Panc1 (cell line): ENCODE data around the gene DNAJC4. TPM values are rescaled to one million over a fixed set of nuclear protein-coding genes. Genes with fewer than 3 reads are reported as not detected.
A peak's percentile ranks its signal among the peaks of the same experiment; 100 is the strongest.

Experiments
- ATAC-seq: fragments of 200-7000 bp; cut with Tn5 transposase; 2 replicates; pipeline ENCODE4 v1.9.1; 2020; ENCODE audit warnings: mild to moderate bottlenecking, moderate library complexity
- BruUV-seq: library from RNA; stranded (reverse); fragments of 400-500 nt; replicated peaks from 2 replicates; lab custom pipeline; 2021; lab: Mats Ljungman, UMichigan
- CTCF ChIA-PET: fragments of 300-600 bp; sonication (Branson Sonifier 250); formaldehyde crosslinking; loops from one replicate; lab custom pipeline; 2022; ENCODE audit warnings: antibody characterized with exemption; lab: Charles Lee
- POLR2A ChIA-PET: fragments of 300-600 bp; sonication (Branson Sonifier 250); formaldehyde crosslinking; loops from one replicate; lab custom pipeline; 2022; ENCODE audit warnings: antibody characterized with exemption; lab: Charles Lee
- DNase-seq: peaks from one replicate; pipeline ENCODE4 v3.0.0-alpha.2; 2010; ENCODE audit warnings: low read depth, low spot score
- H3K27ac ChIP-seq: 2 replicates; pipeline ENCODE4 v1.5.1; 2011; ENCODE audit warnings: mild to moderate bottlenecking, low read length, inconsistent platforms
- H3K27me3 ChIP-seq: fragments of 200-500 bp; sonication (Bioruptor generic); 2 replicates; pipeline ENCODE4 v1.6.0; 2014; ENCODE audit warnings: low read length, inconsistent platforms; ENCODE audit not compliant: control insufficient read depth, insufficient read depth
- H3K36me3 ChIP-seq: fragments of 200-500 bp; sonication (Bioruptor generic); 2 replicates; pipeline ENCODE4 v1.5.1; 2014; ENCODE audit warnings: inconsistent platforms, mild to moderate bottlenecking, low read length, moderate library complexity; ENCODE audit not compliant: control insufficient read depth, insufficient read depth
- H3K4me1 ChIP-seq: 2 replicates; pipeline ENCODE4 v1.5.1; 2011; ENCODE audit warnings: inconsistent platforms, mild to moderate bottlenecking, low read length, moderate library complexity; ENCODE audit not compliant: control insufficient read depth, insufficient read depth
- H3K4me3 ChIP-seq, 2 experiments: 2 replicates each; pipeline ENCODE4 v1.5.1; 2011 to 2012; ENCODE audit warnings: low read depth in 2 of 2, low read length in 2 of 2, mild to moderate bottlenecking in 2 of 2, inconsistent platforms in 1 of 2, moderate library complexity in 1 of 2
- H3K9me3 ChIP-seq: fragments of 200-500 bp; sonication (Bioruptor generic); 2 replicates; pipeline ENCODE4 v1.5.1; 2014; ENCODE audit warnings: low read depth, mild to moderate bottlenecking, inconsistent platforms, low read length, moderate library complexity; ENCODE audit not compliant: control insufficient read depth, insufficient read depth
- POLR2AphosphoS5 ChIP-seq: IDR thresholded peaks from 2 replicates; pipeline ENCODE4 v1.6.1; 2012; ENCODE audit warnings: mild to moderate bottlenecking, low read depth, low read length, moderate library complexity
- SIN3A ChIP-seq: IDR thresholded peaks from 2 replicates; pipeline ENCODE4 v1.6.1; 2012; ENCODE audit warnings: low read depth, mild to moderate bottlenecking, low read length, moderate library complexity, borderline replicate concordance; ENCODE audit not compliant: insufficient read depth
- TCF7L2 ChIP-seq: IDR thresholded peaks from 2 replicates; pipeline ENCODE4 v1.6.1; 2011; ENCODE audit warnings: mild to moderate bottlenecking, low read depth, low read length, inconsistent platforms
- in situ Hi-C: cut with HindIII; loops from 2 replicates; pipeline ENCODE4 v1.10.0; 2016; ENCODE audit warnings: low sequenced_read_pairs, low pct_unique_long_range_greater_than_20kb
- intact Hi-C: fragments of 100-400 bp; cut with micrococcal nuclease; formaldehyde crosslinking; loops from one replicate; pipeline ENCODE4 v1.10.0; 2022; ENCODE audit not compliant: unreplicated experiment
- total RNA-seq: library from RNA; stranded (reverse); gene quantifications from one replicate; pipeline ENCODE4 v1.2.1, GENCODE V29; 2021; ENCODE audit not compliant: unreplicated experiment
- TF ChIP-seq, protein P1 (sequence below): fragments of 450-650 bp; IDR thresholded peaks from 2 replicates; pipeline ENCODE4 v1.5.1; 2017; ENCODE audit warnings: mild to moderate bottlenecking
- TF ChIP-seq, protein P2 (sequence below), 2 experiments: IDR thresholded peaks; 2 replicates each; pipeline ENCODE4 v1.6.1; 2011 to 2012; ENCODE audit warnings: low read depth in 2 of 2, control low read depth in 1 of 2, low read length in 1 of 2, mild to moderate bottlenecking in 1 of 2, moderate library complexity in 1 of 2; ENCODE audit not compliant: insufficient read depth in 1 of 2

DNAJC4 gene
- total RNA-seq, 1 experiment from 2014 or later = 41.0 TPM

- no peaks in the 10 kb centered on the region; the same call in 1 of the 2 replicates for H3K4me1 ChIP-seq
- H3K27me3 ChIP-seq = no peaks in the 10 kb centered on the region
- CTCF ChIA-PET = no interaction called here
- POLR2A ChIA-PET = no interaction called here
- DNase-seq = no peak
- no peak overlapping the region for H3K27ac ChIP-seq
- H3K9me3 ChIP-seq = no peaks in the 10 kb centered on the region
- in situ Hi-C loops (no loop called here), intact Hi-C loops (no loop called here)
- ATAC-seq = peak; percentile 15; the same call in 1 of the 2 replicates
- H3K4me3 ChIP-seq = no peak overlapping the region
- peaks cover 2% of the 10 kb centered on the region for H3K36me3 ChIP-seq
- no TSS peak for BruUV-seq
- TF ChIP-seq, protein P1, sequence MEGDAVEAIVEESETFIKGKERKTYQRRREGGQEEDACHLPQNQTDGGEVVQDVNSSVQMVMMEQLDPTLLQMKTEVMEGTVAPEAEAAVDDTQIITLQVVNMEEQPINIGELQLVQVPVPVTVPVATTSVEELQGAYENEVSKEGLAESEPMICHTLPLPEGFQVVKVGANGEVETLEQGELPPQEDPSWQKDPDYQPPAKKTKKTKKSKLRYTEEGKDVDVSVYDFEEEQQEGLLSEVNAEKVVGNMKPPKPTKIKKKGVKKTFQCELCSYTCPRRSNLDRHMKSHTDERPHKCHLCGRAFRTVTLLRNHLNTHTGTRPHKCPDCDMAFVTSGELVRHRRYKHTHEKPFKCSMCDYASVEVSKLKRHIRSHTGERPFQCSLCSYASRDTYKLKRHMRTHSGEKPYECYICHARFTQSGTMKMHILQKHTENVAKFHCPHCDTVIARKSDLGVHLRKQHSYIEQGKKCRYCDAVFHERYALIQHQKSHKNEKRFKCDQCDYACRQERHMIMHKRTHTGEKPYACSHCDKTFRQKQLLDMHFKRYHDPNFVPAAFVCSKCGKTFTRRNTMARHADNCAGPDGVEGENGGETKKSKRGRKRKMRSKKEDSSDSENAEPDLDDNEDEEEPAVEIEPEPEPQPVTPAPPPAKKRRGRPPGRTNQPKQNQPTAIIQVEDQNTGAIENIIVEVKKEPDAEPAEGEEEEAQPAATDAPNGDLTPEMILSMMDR = no peak
- TF ChIP-seq TCF7L2 (no peak), SIN3A (no peak), POLR2AphosphoS5 (no peak)
- TF ChIP-seq, protein P2, sequence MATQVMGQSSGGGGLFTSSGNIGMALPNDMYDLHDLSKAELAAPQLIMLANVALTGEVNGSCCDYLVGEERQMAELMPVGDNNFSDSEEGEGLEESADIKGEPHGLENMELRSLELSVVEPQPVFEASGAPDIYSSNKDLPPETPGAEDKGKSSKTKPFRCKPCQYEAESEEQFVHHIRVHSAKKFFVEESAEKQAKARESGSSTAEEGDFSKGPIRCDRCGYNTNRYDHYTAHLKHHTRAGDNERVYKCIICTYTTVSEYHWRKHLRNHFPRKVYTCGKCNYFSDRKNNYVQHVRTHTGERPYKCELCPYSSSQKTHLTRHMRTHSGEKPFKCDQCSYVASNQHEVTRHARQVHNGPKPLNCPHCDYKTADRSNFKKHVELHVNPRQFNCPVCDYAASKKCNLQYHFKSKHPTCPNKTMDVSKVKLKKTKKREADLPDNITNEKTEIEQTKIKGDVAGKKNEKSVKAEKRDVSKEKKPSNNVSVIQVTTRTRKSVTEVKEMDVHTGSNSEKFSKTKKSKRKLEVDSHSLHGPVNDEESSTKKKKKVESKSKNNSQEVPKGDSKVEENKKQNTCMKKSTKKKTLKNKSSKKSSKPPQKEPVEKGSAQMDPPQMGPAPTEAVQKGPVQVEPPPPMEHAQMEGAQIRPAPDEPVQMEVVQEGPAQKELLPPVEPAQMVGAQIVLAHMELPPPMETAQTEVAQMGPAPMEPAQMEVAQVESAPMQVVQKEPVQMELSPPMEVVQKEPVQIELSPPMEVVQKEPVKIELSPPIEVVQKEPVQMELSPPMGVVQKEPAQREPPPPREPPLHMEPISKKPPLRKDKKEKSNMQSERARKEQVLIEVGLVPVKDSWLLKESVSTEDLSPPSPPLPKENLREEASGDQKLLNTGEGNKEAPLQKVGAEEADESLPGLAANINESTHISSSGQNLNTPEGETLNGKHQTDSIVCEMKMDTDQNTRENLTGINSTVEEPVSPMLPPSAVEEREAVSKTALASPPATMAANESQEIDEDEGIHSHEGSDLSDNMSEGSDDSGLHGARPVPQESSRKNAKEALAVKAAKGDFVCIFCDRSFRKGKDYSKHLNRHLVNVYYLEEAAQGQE (IDR thresholded peaks at IDR 0.05; ENCODE audit: insufficient read depth in 1 of 2, low read depth in 2 of 2, low read length in 1 of 2) = no peak
Observed at GRCh38 chr11:64208796-64209562, 21.4 kb upstream of the DNAJC4 start.

- no TSS peak for BruUV-seq
- intact Hi-C loops = no loop called here
- ATAC-seq (no peak), DNase-seq (no peak)
- POLR2A ChIA-PET = no interaction called here
- Histone ChIP-seq H3K4me3 (no peak overlapping the region), H3K27me3 (no peaks in the 10 kb centered on the region), H3K27ac (no peak overlapping the region), H3K9me3 (no peaks in the 10 kb centered on the region), H3K4me1 (no peaks in the 10 kb centered on the region; the same call in 1 of the 2 replicates), H3K36me3 (no peaks in the 10 kb centered on the region; the same call in none of the 2 replicates)
- CTCF ChIA-PET = no interaction called here
- no peak for TF ChIP-seq SIN3A
- no peak for TF ChIP-seq TCF7L2
- TF ChIP-seq, protein P1 = no peak
- TF ChIP-seq, protein P2 (IDR thresholded peaks at IDR 0.05; ENCODE audit: insufficient read depth in 1 of 2, low read depth in 2 of 2, low read length in 1 of 2) = no peak
- no peak for TF ChIP-seq POLR2AphosphoS5
- in situ Hi-C loops = no loop called here
Observed at GRCh38 chr11:64209563-64209843, 20.8 kb upstream of the DNAJC4 start.
